Activated CD8-positive, alpha-beta T cell treated with anti-CD3 and anti-CD28 coated beads for 36 hours (primary cell): ENCODE measurements around the gene MDC1. TPM values are rescaled to one million over a fixed set of nuclear protein-coding genes. Genes with fewer than 3 reads are reported as not detected.

Source experiments
- ATAC-seq: fragments of 200-7000 bp; cut with Tn5 transposase; one replicate; pipeline ENCODE4 v1.10.0; 2021; ENCODE audit warnings: mild to moderate bottlenecking, moderate library complexity
- CTCF ChIA-PET: fragments of 350-600 bp; sonication (Branson Sonifier 250); formaldehyde crosslinking; loops from one replicate; lab custom pipeline; 2021; ENCODE audit warnings: antibody characterized with exemption; lab: Charles Lee
- POLR2A ChIA-PET: fragments of 350-600 bp; sonication (Branson Sonifier 250); formaldehyde crosslinking; loops from one replicate; lab custom pipeline; 2021; ENCODE audit warnings: antibody characterized with exemption; lab: Charles Lee
- DNase-seq: peaks from one replicate; pipeline ENCODE4 v3.0.0-alpha.2; 2020
- H3K27ac Mint-ChIP-seq: one replicate; pipeline ENCODE4 v1.8.0; 2021; ENCODE audit warnings: mild to moderate bottlenecking, mixed read lengths
- H3K27me3 Mint-ChIP-seq: one replicate; pipeline ENCODE4 v1.8.0; 2021; ENCODE audit warnings: mixed read lengths
- H3K36me3 Mint-ChIP-seq: one replicate; pipeline ENCODE4 v1.8.0; 2021; ENCODE audit warnings: low read depth, mixed read lengths
- H3K4me1 Mint-ChIP-seq: one replicate; pipeline ENCODE4 v1.8.0; 2021; ENCODE audit warnings: low read depth, mixed read lengths
- H3K4me3 Mint-ChIP-seq: one replicate; pipeline ENCODE4 v1.8.0; 2021; ENCODE audit warnings: mild to moderate bottlenecking, moderate library complexity, mixed read lengths
- H3K9me3 Mint-ChIP-seq: one replicate; pipeline ENCODE4 v1.8.0; 2021; ENCODE audit warnings: mixed read lengths
- intact Hi-C: fragments of 100-400 bp; cut with micrococcal nuclease; formaldehyde crosslinking; loops from one replicate; pipeline ENCODE4 v1.10.0; 2022
- total RNA-seq, 2 experiments: library from RNA; stranded (reverse); gene quantifications; one replicate each; pipeline ENCODE4 v1.2.3, GENCODE V29; 2021
- TF ChIP-seq, protein P1 (sequence below): fragments of 200-600 bp; IDR thresholded peaks from one replicate; pipeline ENCODE4 v1.8.0; 2022; ENCODE audit warnings: antibody characterized with exemption, mild to moderate bottlenecking

MDC1 gene
- total RNA-seq, 2 experiments from 2014 or later: 80.4 to 90.7 TPM

GRCh38 chr6:30689022-30689865 is 27.8 kb downstream of the MDC1 start:
- no peak for ATAC-seq
- H3K4me1 Mint-ChIP-seq: peaks cover 38% of the 10 kb centered on the region

GRCh38 chr6:30688569-30688968 is 28.5 kb downstream of the MDC1 start:
- TF ChIP-seq, protein P1, sequence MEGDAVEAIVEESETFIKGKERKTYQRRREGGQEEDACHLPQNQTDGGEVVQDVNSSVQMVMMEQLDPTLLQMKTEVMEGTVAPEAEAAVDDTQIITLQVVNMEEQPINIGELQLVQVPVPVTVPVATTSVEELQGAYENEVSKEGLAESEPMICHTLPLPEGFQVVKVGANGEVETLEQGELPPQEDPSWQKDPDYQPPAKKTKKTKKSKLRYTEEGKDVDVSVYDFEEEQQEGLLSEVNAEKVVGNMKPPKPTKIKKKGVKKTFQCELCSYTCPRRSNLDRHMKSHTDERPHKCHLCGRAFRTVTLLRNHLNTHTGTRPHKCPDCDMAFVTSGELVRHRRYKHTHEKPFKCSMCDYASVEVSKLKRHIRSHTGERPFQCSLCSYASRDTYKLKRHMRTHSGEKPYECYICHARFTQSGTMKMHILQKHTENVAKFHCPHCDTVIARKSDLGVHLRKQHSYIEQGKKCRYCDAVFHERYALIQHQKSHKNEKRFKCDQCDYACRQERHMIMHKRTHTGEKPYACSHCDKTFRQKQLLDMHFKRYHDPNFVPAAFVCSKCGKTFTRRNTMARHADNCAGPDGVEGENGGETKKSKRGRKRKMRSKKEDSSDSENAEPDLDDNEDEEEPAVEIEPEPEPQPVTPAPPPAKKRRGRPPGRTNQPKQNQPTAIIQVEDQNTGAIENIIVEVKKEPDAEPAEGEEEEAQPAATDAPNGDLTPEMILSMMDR: no peak
- Mint-ChIP-seq H3K27me3 (no peaks in the 10 kb centered on the region), H3K9me3 (no peaks in the 10 kb centered on the region), H3K4me1 (peaks cover 38% of the 10 kb centered on the region), H3K4me3 (peak overlapping the region; percentile 88), H3K36me3 (peaks cover 44% of the 10 kb centered on the region), H3K27ac (peak overlapping the region; percentile 88)
- CTCF ChIA-PET: interaction anchor here (1.0 to 6.6 kb wide), 5 partner anchors 10 to 42 kb away, joined by 4 to 51 read pairs (median 9); partner anchors contain the start of genes MDC1 and TUBB
- ATAC-seq (no peak), DNase-seq (no peak)
- POLR2A ChIA-PET: interaction anchor here (0.5 to 7.4 kb wide), 10 partner anchors 9 to 74 kb away, joined by 3 to 86 read pairs (median 4); partner anchors contain the start of genes MDC1 and TUBB
- intact Hi-C loops: no loop called here

More at GRCh38 chr6:30689022-30689865, 27.8 kb downstream of the MDC1 start:
- CTCF ChIA-PET: interaction anchor here (1.0 to 6.6 kb wide), 5 partner anchors 10 to 42 kb away, joined by 4 to 51 read pairs (median 9); partner anchors contain the start of genes MDC1 and TUBB
- H3K9me3 Mint-ChIP-seq: no peaks in the 10 kb centered on the region
- no peak for DNase-seq
- peak overlapping the region; percentile 88 for H3K27ac Mint-ChIP-seq
- H3K4me3 Mint-ChIP-seq: peak overlapping the region; percentile 88
- POLR2A ChIA-PET: interaction anchor here (0.5 to 7.4 kb wide), 11 partner anchors 8 to 75 kb away, joined by 3 to 86 read pairs (median 5); partner anchors contain the start of genes MDC1, MRPS18B and TUBB
- peaks cover 37% of the 10 kb centered on the region for H3K36me3 Mint-ChIP-seq
- H3K27me3 Mint-ChIP-seq: no peaks in the 10 kb centered on the region
- intact Hi-C loops: no loop called here
- TF ChIP-seq, protein P1: no peak

DNA sequence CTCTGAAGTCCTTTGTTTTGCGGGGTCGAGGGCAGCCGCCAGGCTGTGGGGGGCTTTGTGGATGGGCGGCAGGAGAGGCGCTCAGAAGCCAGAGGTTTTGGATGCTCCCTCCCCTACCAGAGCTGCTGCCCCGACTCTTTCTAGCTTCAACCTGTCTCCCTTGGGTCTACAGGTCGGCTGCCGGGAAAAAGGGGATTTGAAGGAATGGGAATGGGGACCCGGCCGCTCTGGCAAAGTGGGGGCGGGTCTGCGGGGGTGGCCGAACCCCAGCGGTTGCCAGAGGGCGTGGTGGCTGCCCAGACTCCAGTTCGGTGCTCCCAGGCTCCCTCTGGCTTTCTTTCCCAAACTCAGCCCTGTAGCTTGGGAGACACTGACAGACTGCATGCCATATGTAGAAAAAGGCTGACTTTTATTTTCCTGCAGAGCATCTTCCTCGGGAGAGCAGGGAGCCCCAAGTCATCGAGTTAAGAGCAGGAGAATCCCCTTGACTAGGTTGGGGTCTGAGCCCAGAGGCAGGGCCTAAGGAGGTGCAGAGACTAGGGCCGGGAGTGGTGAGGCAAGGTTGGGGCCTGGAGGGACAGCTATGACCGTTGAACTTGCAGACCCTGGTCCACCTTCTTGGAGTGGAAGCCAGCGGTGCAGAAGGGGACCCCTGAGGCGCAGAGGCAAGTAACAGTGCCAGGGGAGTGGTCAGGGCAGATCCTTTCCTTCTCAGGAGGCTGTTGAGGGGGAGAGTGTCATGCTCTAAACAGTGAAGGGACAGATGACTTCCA is 29.2 kb downstream of the MDC1 start:
- H3K36me3 Mint-ChIP-seq: peaks cover 51% of the 10 kb centered on the region
- intact Hi-C loops: no loop called here
- H3K4me1 Mint-ChIP-seq: peaks cover 38% of the 10 kb centered on the region
- TF ChIP-seq, protein P1: no peak
- no peak for ATAC-seq
- no peak for DNase-seq
- H3K4me3 Mint-ChIP-seq: peak overlapping the region; percentile 88
- POLR2A ChIA-PET: interaction anchor here (1.0 to 7.4 kb wide), 8 partner anchors 9 to 73 kb away, joined by 3 to 86 read pairs (median 9); partner anchors contain the start of genes MDC1 and TUBB
- no peaks in the 10 kb centered on the region for H3K27me3 Mint-ChIP-seq
- no peaks in the 10 kb centered on the region for H3K9me3 Mint-ChIP-seq
- CTCF ChIA-PET: interaction anchor here (1.0 to 6.6 kb wide), 6 partner anchors 9 to 43 kb away, joined by 3 to 51 read pairs (median 8); partner anchors contain the start of genes MDC1 and TUBB
- peak overlapping the region; percentile 88 for H3K27ac Mint-ChIP-seq

GRCh38 chr6:30686908-30687658 is 30.0 kb downstream of the MDC1 start:
- ChIA-PET POLR2A (interaction anchor here (1.0 to 7.4 kb wide), 7 partner anchors 8 to 72 kb away, joined by 3 to 86 read pairs (median 14); partner anchors contain the start of genes MDC1 and TUBB), CTCF (interaction anchor here (1.0 to 6.6 kb wide), 4 partner anchors 8 to 44 kb away, joined by 3 to 51 read pairs (median 18); partner anchors contain the start of genes MDC1 and TUBB)
- TF ChIP-seq, protein P1: no peak
- H3K4me1 Mint-ChIP-seq: peaks cover 36% of the 10 kb centered on the region
- DNase-seq (peak; percentile 88), ATAC-seq (peak; percentile 21)
- peaks cover 58% of the 10 kb centered on the region for H3K36me3 Mint-ChIP-seq
- H3K27me3 Mint-ChIP-seq: no peaks in the 10 kb centered on the region
- peak overlapping the region; percentile 88 for H3K4me3 Mint-ChIP-seq
- H3K27ac Mint-ChIP-seq: peak overlapping the region; percentile 88
- no peaks in the 10 kb centered on the region for H3K9me3 Mint-ChIP-seq
- intact Hi-C loops: no loop called here
